ENCODE results near the gene RFWD3. TPM values are rescaled to one million over a fixed set of nuclear protein-coding genes. Genes with fewer than 3 reads are reported as not detected.

The RFWD3 gene
- total and polyA plus RNA-seq, 2 of the 13 experiments (the other 11 are each of a cell fraction or from before 2014, with no cell fraction given), result 23.4 to 62.6 TPM

GRCh38 chr16:74666425-74667254 lies at the start of gene RFWD3 (continued):
- TF ChIP-seq MTA3 (CRISPR knock-in tag; IDR thresholded peaks at IDR 0.05) (no peak), PRDM15 (CRISPR knock-in tag; IDR thresholded peaks at IDR 0.05) (no peak), EED (CRISPR knock-in tag; IDR thresholded peaks at IDR 0.05) (no peak), KAT7 (CRISPR knock-in tag; IDR thresholded peaks at IDR 0.05; ENCODE audit: borderline replicate concordance) (peak; percentile 68; the same call in 1 of the 2 replicates), MBNL3 (CRISPR knock-in tag; conservative IDR thresholded peaks at IDR 0.05) (no peak), CEBPZ (IDR thresholded peaks at IDR 0.05; ENCODE audit: low read length) (peak; percentile 41; the same call in 1 of the 2 replicates), E2F5 (CRISPR knock-in tag; conservative IDR thresholded peaks at IDR 0.05) (peak; percentile 96), USF2 (IDR thresholded peaks at IDR 0.05; ENCODE audit: low read depth, low read length) (no peak), USF2 (CRISPR knock-in tag; IDR thresholded peaks at IDR 0.05; ENCODE audit: borderline replicate concordance) (no peak), FOXK2 (IDR thresholded peaks at IDR 0.05) (no peak), ZNF251 (CRISPR knock-in tag; IDR thresholded peaks at IDR 0.05) (no peak), ATF7-NPFF (CRISPR knock-in tag; IDR thresholded peaks at IDR 0.05; ENCODE audit: low read depth) (peak; percentile 85), ZNF75D (CRISPR knock-in tag; IDR thresholded peaks at IDR 0.05; ENCODE audit: borderline replicate concordance) (peak; percentile 77; the same call in 1 of the 2 replicates), ZNF280B (CRISPR knock-in tag; IDR thresholded peaks at IDR 0.05; ENCODE audit: borderline replicate concordance) (no peak; the same call in 1 of the 2 replicates), ZNF652 (CRISPR knock-in tag; IDR thresholded peaks at IDR 0.05; ENCODE audit: borderline replicate concordance, low read depth) (no peak), ATF5 (CRISPR knock-in tag; IDR thresholded peaks at IDR 0.05; ENCODE audit: low read depth) (peak; percentile 89; the same call in 1 of the 2 replicates)

Data from HepG2 (cell line).